Keratinocyte (primary cell): Measurements from ENCODE around the gene PTPRN2.

ENCODE experiments used
- CTCF ChIP-seq, 3 experiments: IDR thresholded peaks in 1 of 3; conservative IDR thresholded peaks in 1 of 3; optimal IDR thresholded peaks in 1 of 3; 2 replicates in 2 of 3; 3 replicates in 1 of 3; pipeline versions ENCODE3 to v1.5.1; 2011; ENCODE audit warnings: low read length in 3 of 3, mild to moderate bottlenecking in 3 of 3, moderate library complexity in 2 of 3, control low read depth in 1 of 3, inconsistent platforms in 1 of 3; ENCODE audit not compliant: insufficient read depth in 2 of 3; ENCODE audit errors: extremely low read depth in 1 of 3
- EZH2 ChIP-seq: IDR thresholded peaks from one replicate; pipeline ENCODE4 v1.6.1; 2012; ENCODE audit warnings: inconsistent platforms, mild to moderate bottlenecking, low read length, moderate library complexity

- no peak for TF ChIP-seq CTCF (optimal IDR thresholded peaks at IDR 0.05 in 1 of 3, IDR thresholded peaks at IDR 0.05 in 1 of 3, conservative IDR thresholded peaks at IDR 0.05 in 1 of 3; ENCODE audit: extremely low read depth in 1 of 3, insufficient read depth in 2 of 3, low read length in 3 of 3)
- no peak for TF ChIP-seq EZH2
Measured at GRCh38 chr7:157791666-157792065, 796.0 kb downstream of the PTPRN2 start.
